ENCODE data around the gene AKT3.

Gene AKT3

DNA sequence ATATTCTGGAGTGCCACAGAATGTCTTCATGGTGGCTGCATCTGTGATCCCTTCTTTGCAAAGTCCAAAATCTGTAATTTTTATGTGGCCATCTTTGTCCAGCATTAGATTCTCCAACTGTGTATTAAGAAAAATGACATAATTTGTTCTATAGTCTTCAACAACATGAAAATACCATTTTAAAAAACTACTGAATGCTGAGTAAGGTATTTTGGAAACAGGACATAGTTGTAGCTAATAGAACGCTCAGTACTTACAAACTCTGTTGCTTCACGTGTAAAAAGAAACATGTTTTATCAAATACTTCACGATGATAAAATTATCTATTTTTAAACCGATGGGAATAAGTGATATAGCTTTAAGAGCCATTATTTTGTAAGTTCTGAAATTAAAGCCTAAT lies 286.3 kb downstream of the AKT3 start:
- ATAC-seq (ENCODE audit: low read depth) (no peak), DNase-seq (ENCODE audit: low spot score) (no peak)
- Histone ChIP-seq H3K4me1 (ENCODE audit: insufficient read depth, poor library complexity, severe bottlenecking) (peaks cover 6% of the 10 kb centered on the region), H3K9me3 (ENCODE audit: severe bottlenecking) (no peaks in the 10 kb centered on the region), H3K4me3 (ENCODE audit: severe bottlenecking) (no peak overlapping the region), H3K36me3 (ENCODE audit: low read depth) (peaks cover 4% of the 10 kb centered on the region; the same call in 1 of the 2 replicates), H3K27me3 (ENCODE audit: insufficient read depth, poor library complexity, severe bottlenecking) (no peaks in the 10 kb centered on the region), H3K27ac (ENCODE audit: poor library complexity, severe bottlenecking) (no peak overlapping the region)
- TF ChIP-seq, protein P1, sequence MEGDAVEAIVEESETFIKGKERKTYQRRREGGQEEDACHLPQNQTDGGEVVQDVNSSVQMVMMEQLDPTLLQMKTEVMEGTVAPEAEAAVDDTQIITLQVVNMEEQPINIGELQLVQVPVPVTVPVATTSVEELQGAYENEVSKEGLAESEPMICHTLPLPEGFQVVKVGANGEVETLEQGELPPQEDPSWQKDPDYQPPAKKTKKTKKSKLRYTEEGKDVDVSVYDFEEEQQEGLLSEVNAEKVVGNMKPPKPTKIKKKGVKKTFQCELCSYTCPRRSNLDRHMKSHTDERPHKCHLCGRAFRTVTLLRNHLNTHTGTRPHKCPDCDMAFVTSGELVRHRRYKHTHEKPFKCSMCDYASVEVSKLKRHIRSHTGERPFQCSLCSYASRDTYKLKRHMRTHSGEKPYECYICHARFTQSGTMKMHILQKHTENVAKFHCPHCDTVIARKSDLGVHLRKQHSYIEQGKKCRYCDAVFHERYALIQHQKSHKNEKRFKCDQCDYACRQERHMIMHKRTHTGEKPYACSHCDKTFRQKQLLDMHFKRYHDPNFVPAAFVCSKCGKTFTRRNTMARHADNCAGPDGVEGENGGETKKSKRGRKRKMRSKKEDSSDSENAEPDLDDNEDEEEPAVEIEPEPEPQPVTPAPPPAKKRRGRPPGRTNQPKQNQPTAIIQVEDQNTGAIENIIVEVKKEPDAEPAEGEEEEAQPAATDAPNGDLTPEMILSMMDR (IDR thresholded peaks at IDR 0.05; ENCODE audit: poor library complexity, severe bottlenecking), result no peak

GRCh38 chr1:243562473-243562872 lies 287.6 kb downstream of the AKT3 start:
- TF ChIP-seq, protein P1 (IDR thresholded peaks at IDR 0.05; ENCODE audit: poor library complexity, severe bottlenecking), result no peak
- H3K27ac ChIP-seq (ENCODE audit: poor library complexity, severe bottlenecking), result no peak overlapping the region
- DNase-seq (ENCODE audit: low spot score), result no peak

GRCh38 chr1:243561588-243562319 lies 288.3 kb downstream of the AKT3 start:
- Histone ChIP-seq H3K36me3 (ENCODE audit: low read depth) (peaks cover 4% of the 10 kb centered on the region; the same call in 1 of the 2 replicates), H3K9me3 (ENCODE audit: severe bottlenecking) (no peaks in the 10 kb centered on the region), H3K27me3 (ENCODE audit: insufficient read depth, poor library complexity, severe bottlenecking) (no peaks in the 10 kb centered on the region), H3K4me1 (ENCODE audit: insufficient read depth, poor library complexity, severe bottlenecking) (peaks cover 6% of the 10 kb centered on the region), H3K4me3 (ENCODE audit: severe bottlenecking) (no peak overlapping the region), H3K27ac (ENCODE audit: poor library complexity, severe bottlenecking) (no peak overlapping the region)
- ATAC-seq (ENCODE audit: low read depth) (no peak), DNase-seq (ENCODE audit: low spot score) (no peak)
- TF ChIP-seq, protein P1 (IDR thresholded peaks at IDR 0.05; ENCODE audit: poor library complexity, severe bottlenecking), result no peak

More at GRCh38 chr1:243562473-243562872, 287.6 kb downstream of the AKT3 start:
- no peak for ATAC-seq (ENCODE audit: low read depth)
- H3K27me3 ChIP-seq (ENCODE audit: insufficient read depth, poor library complexity, severe bottlenecking), result no peaks in the 10 kb centered on the region
- peaks cover 4% of the 10 kb centered on the region; the same call in 1 of the 2 replicates for H3K36me3 ChIP-seq (ENCODE audit: low read depth)
- H3K9me3 ChIP-seq (ENCODE audit: severe bottlenecking), result no peaks in the 10 kb centered on the region
- no peak overlapping the region for H3K4me3 ChIP-seq (ENCODE audit: severe bottlenecking)
- H3K4me1 ChIP-seq (ENCODE audit: insufficient read depth, poor library complexity, severe bottlenecking), result peaks cover 6% of the 10 kb centered on the region

GRCh38 chr1:243559575-243560162 lies 290.4 kb downstream of the AKT3 start:
- DNase-seq (ENCODE audit: low spot score) (no peak), ATAC-seq (ENCODE audit: low read depth) (0 out of 3 replicates have a peak, but pooled peaks have one; percentile 19)
- TF ChIP-seq, protein P1 (IDR thresholded peaks at IDR 0.05; ENCODE audit: poor library complexity, severe bottlenecking), result no peak
- H3K36me3 ChIP-seq (ENCODE audit: low read depth), result peaks cover 4% of the 10 kb centered on the region; the same call in 1 of the 2 replicates
- no peak overlapping the region for H3K27ac ChIP-seq (ENCODE audit: poor library complexity, severe bottlenecking)
- no peaks in the 10 kb centered on the region for H3K9me3 ChIP-seq (ENCODE audit: severe bottlenecking)
- H3K4me1 ChIP-seq (ENCODE audit: insufficient read depth, poor library complexity, severe bottlenecking), result peaks cover 6% of the 10 kb centered on the region
- no peaks in the 10 kb centered on the region for H3K27me3 ChIP-seq (ENCODE audit: insufficient read depth, poor library complexity, severe bottlenecking)
- H3K4me3 ChIP-seq (ENCODE audit: severe bottlenecking), result no peak overlapping the region
